Osteocyte (in vitro differentiated cells): Measurements from ENCODE around the gene HLA-DPA1. TPM values are rescaled to one million over a fixed set of nuclear protein-coding genes. Genes with fewer than 3 reads are reported as not detected.

Experiments
- DNase-seq: peaks from one replicate; pipeline ENCODE4 v3.0.0; 2021; ENCODE audit warnings: mixed read lengths; ENCODE audit not compliant: unreplicated experiment; ENCODE audit errors: extremely low spot score
- H3K27ac Mint-ChIP-seq: one replicate; pipeline ENCODE4 v1.8.0; 2021; ENCODE audit warnings: mild to moderate bottlenecking, mixed read lengths; ENCODE audit not compliant: unreplicated experiment
- H3K27me3 Mint-ChIP-seq: one replicate; pipeline ENCODE4 v1.8.0; 2021; ENCODE audit warnings: mixed read lengths; ENCODE audit not compliant: unreplicated experiment
- H3K36me3 Mint-ChIP-seq: one replicate; pipeline ENCODE4 v1.8.0; 2021; ENCODE audit warnings: mixed read lengths; ENCODE audit not compliant: unreplicated experiment
- H3K4me1 Mint-ChIP-seq: one replicate; pipeline ENCODE4 v1.8.0; 2021; ENCODE audit warnings: mixed read lengths; ENCODE audit not compliant: unreplicated experiment
- H3K4me3 Mint-ChIP-seq: one replicate; pipeline ENCODE4 v1.8.0; 2021; ENCODE audit warnings: mild to moderate bottlenecking, moderate library complexity, mixed read lengths; ENCODE audit not compliant: unreplicated experiment
- H3K9me3 Mint-ChIP-seq: one replicate; pipeline ENCODE4 v1.8.0; 2021; ENCODE audit warnings: mixed read lengths; ENCODE audit not compliant: unreplicated experiment
- CTCF ChIP-seq: fragments of 200-600 bp; sonication (generic); IDR thresholded peaks from 2 replicates; pipeline ENCODE4 v1.5.0; 2021; ENCODE audit warnings: antibody characterized with exemption, mild to moderate bottlenecking, moderate library complexity
- total RNA-seq: library from RNA; stranded (reverse); gene quantifications from 2 replicates; pipeline ENCODE4 v1.2.1, GENCODE V29; 2021

The HLA-DPA1 gene
- total RNA-seq, 1 donor from 2014 or later, result 2.0 TPM

GRCh38 chr6:33078442-33078841, 5.0 kb upstream of the HLA-DPA1 start:
- Mint-ChIP-seq H3K4me3 (no peak overlapping the region), H3K4me1 (peaks cover 15% of the 10 kb centered on the region), H3K36me3 (no peaks in the 10 kb centered on the region), H3K27me3 (peaks cover 38% of the 10 kb centered on the region), H3K27ac (no peak overlapping the region), H3K9me3 (no peaks in the 10 kb centered on the region)
- DNase-seq, result no peak
- no peak for TF ChIP-seq CTCF

GRCh38 chr6:33077908-33078307, 4.5 kb upstream of the HLA-DPA1 start:
- H3K27ac Mint-ChIP-seq, result no peak overlapping the region
- no peaks in the 10 kb centered on the region for H3K9me3 Mint-ChIP-seq
- no peak for DNase-seq
- H3K4me1 Mint-ChIP-seq, result peaks cover 15% of the 10 kb centered on the region
- H3K36me3 Mint-ChIP-seq, result no peaks in the 10 kb centered on the region
- peaks cover 41% of the 10 kb centered on the region for H3K27me3 Mint-ChIP-seq
- no peak for TF ChIP-seq CTCF
- H3K4me3 Mint-ChIP-seq, result no peak overlapping the region

- no peak for TF ChIP-seq CTCF
Observed at GRCh38 chr6:33076406-33076934, 3.0 kb upstream of the HLA-DPA1 start.

GRCh38 chr6:33075568-33076405, 2.3 kb upstream of the HLA-DPA1 start, which contains the start of gene HLA-DPB1:
TSS of gene HLA-DPB1 (plus strand) at chr6:33075990. CDS start at chr6:33076042, 52 bp downstream.
- no peak within 1 kb of the TSS for H3K4me3 Mint-ChIP-seq
- H3K27ac Mint-ChIP-seq, result no peak within 1 kb of the TSS
- H3K4me1 Mint-ChIP-seq, result peaks cover 9% of the 10 kb centered on the region
- H3K36me3 Mint-ChIP-seq, result no peaks in the 10 kb centered on the region
- H3K9me3 Mint-ChIP-seq, result no peaks in the 10 kb centered on the region
- no peak for TF ChIP-seq CTCF
- peaks cover 52% of the 10 kb centered on the region for H3K27me3 Mint-ChIP-seq
- no peak for DNase-seq

More at GRCh38 chr6:33076406-33076934, 3.0 kb upstream of the HLA-DPA1 start:
- no peak overlapping the region for H3K4me3 Mint-ChIP-seq
- DNase-seq, result no peak
- peaks cover 50% of the 10 kb centered on the region for H3K27me3 Mint-ChIP-seq
- H3K27ac Mint-ChIP-seq, result no peak overlapping the region
- H3K9me3 Mint-ChIP-seq, result no peaks in the 10 kb centered on the region
- peaks cover 15% of the 10 kb centered on the region for H3K4me1 Mint-ChIP-seq
- no peaks in the 10 kb centered on the region for H3K36me3 Mint-ChIP-seq

- no peak for TF ChIP-seq CTCF
- Mint-ChIP-seq H3K27me3 (peaks cover 49% of the 10 kb centered on the region), H3K36me3 (no peaks in the 10 kb centered on the region), H3K4me3 (no peak overlapping the region), H3K9me3 (no peaks in the 10 kb centered on the region), H3K4me1 (peaks cover 3% of the 10 kb centered on the region), H3K27ac (no peak overlapping the region)
- DNase-seq, result no peak
Observed at GRCh38 chr6:33075208-33075567, 1.7 kb upstream of the HLA-DPA1 start.
